Activated CD4-positive, alpha-beta memory T cell treated with anti-CD3 and anti-CD28 coated beads for 36 hours (primary cell): Measurements from ENCODE around the gene MOV10. TPM values are rescaled to one million over a fixed set of nuclear protein-coding genes. Genes with fewer than 3 reads are reported as not detected.

Experiments
- CTCF ChIA-PET: fragments of 350-600 bp; sonication (Branson Sonifier 250); formaldehyde crosslinking; loops from one replicate; lab custom pipeline; 2021; ENCODE audit warnings: antibody characterized with exemption, inconsistent platforms; lab: Charles Lee
- POLR2A ChIA-PET: fragments of 350-600 bp; sonication (Branson Sonifier 250); formaldehyde crosslinking; loops from one replicate; lab custom pipeline; 2021; ENCODE audit warnings: antibody characterized with exemption; lab: Charles Lee
- DNase-seq: peaks from one replicate; pipeline ENCODE4 v3.0.0-alpha.2; 2020
- H3K27ac Mint-ChIP-seq: one replicate; pipeline ENCODE4 v1.8.0; 2021; ENCODE audit warnings: mixed read lengths
- H3K27me3 Mint-ChIP-seq: one replicate; pipeline ENCODE4 v1.8.0; 2021; ENCODE audit warnings: mixed read lengths
- H3K36me3 Mint-ChIP-seq: one replicate; pipeline ENCODE4 v1.8.0; 2021; ENCODE audit warnings: mixed read lengths
- H3K4me1 Mint-ChIP-seq: one replicate; pipeline ENCODE4 v1.8.0; 2021; ENCODE audit warnings: low read depth, mixed read lengths
- H3K4me3 Mint-ChIP-seq: one replicate; pipeline ENCODE4 v1.8.0; 2021; ENCODE audit warnings: mild to moderate bottlenecking, mixed read lengths
- H3K9me3 Mint-ChIP-seq: one replicate; pipeline ENCODE4 v1.8.0; 2021; ENCODE audit warnings: mixed read lengths
- intact Hi-C: fragments of 100-400 bp; cut with micrococcal nuclease; formaldehyde crosslinking; loops from one replicate; pipeline ENCODE4 v1.15.1; 2023
- total RNA-seq, 2 experiments: library from RNA; stranded (reverse); gene quantifications; one replicate each; pipeline ENCODE4 v1.2.3, GENCODE V29; 2021

Gene MOV10, protein sequence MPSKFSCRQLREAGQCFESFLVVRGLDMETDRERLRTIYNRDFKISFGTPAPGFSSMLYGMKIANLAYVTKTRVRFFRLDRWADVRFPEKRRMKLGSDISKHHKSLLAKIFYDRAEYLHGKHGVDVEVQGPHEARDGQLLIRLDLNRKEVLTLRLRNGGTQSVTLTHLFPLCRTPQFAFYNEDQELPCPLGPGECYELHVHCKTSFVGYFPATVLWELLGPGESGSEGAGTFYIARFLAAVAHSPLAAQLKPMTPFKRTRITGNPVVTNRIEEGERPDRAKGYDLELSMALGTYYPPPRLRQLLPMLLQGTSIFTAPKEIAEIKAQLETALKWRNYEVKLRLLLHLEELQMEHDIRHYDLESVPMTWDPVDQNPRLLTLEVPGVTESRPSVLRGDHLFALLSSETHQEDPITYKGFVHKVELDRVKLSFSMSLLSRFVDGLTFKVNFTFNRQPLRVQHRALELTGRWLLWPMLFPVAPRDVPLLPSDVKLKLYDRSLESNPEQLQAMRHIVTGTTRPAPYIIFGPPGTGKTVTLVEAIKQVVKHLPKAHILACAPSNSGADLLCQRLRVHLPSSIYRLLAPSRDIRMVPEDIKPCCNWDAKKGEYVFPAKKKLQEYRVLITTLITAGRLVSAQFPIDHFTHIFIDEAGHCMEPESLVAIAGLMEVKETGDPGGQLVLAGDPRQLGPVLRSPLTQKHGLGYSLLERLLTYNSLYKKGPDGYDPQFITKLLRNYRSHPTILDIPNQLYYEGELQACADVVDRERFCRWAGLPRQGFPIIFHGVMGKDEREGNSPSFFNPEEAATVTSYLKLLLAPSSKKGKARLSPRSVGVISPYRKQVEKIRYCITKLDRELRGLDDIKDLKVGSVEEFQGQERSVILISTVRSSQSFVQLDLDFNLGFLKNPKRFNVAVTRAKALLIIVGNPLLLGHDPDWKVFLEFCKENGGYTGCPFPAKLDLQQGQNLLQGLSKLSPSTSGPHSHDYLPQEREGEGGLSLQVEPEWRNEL
- 10 to 100 TPM; 57.7 to 63.1 TPM for total RNA-seq

DNA sequence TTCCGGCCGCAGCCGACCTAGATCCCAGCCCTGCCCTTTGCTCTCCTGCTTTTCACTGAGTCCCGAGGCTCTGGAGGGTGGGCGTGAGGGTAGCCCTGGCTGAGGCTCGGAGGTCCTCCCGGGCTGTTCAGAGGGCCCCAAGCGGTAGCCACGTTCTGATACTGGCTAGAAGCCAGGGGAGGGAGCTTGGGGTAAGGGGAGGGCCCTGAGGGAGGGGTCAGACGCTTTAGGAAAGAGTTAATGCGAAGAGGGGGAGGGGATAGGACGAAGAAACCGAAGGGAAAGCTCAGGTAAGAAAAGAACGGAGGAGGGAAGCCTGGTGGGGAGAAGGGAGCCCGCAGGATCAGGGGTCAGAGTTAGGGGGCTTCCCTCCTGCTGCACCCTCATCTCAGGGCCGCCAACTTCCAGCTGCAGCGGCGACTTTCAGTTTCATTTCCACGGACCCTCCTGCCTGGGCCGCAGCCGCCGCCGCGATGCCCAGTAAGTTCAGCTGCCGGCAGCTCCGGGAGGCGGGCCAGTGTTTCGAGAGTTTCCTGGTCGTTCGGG, at the start of gene MOV10:
TSS of gene MOV10 (plus strand) at position 220 of the 546 bp plus-strand sequence. CDS start at position 474, 254 bp downstream.
- intact Hi-C loops, result loop anchor here (1.0 to 10.0 kb wide), 3 partner anchors 30 to 170 kb away; partner anchors contain the start of gene WNT2B
- Mint-ChIP-seq H3K27ac (peak within 1 kb of the TSS; percentile 94), H3K4me3 (peak within 1 kb of the TSS; percentile 96), H3K27me3 (no peaks in the 10 kb centered on the region), H3K4me1 (peaks cover 46% of the 10 kb centered on the region), H3K9me3 (no peaks in the 10 kb centered on the region), H3K36me3 (peaks cover 32% of the 10 kb centered on the region)
- CTCF ChIA-PET, result interaction anchor here (0.8 to 3.0 kb wide), 10 partner anchors 10 to 173 kb away, joined by 3 to 15 read pairs (median 6); partner anchors contain the start of genes PPM1J and RHOC
- peak; percentile 73 for DNase-seq
- POLR2A ChIA-PET, result interaction anchor here (0.9 to 3.2 kb wide), 11 partner anchors 18 to 283 kb away, joined by 3 to 24 read pairs (median 5); partner anchors contain the start of genes CAPZA1, RHOC, SLC16A1 and ST7L

DNA sequence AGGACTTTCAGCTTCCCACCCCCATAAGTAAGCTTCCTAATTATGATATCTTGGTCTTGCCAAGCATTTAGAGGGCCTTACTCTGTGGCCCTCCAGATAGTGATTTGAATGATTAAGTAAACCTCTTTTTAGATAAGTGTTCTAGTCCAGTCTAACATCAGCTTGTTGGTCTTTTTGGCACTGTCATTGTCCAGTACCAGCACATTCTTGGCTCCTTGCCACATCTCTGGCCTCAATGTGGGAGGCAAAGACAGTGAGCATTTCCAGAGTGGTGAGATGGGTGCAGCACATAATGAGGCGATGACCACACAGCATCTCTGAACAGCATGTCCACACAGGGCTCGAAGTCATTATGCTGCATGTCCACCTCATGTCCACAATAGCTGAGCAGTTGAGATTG, 48.8 kb upstream of the MOV10 start:
- no peak for DNase-seq
- ChIA-PET POLR2A (interaction anchor here (1.2 kb wide), 1 partner anchor 10 kb away, joined by 3 read pairs; no protein-coding TSS in a partner anchor), CTCF (interaction anchor here (1.0 kb wide), 1 partner anchor 12 kb away, joined by 3 read pairs; no protein-coding TSS in a partner anchor)
- intact Hi-C loops, result no loop called here
- no peaks in the 10 kb centered on the region for H3K9me3 Mint-ChIP-seq
- H3K27ac Mint-ChIP-seq, result no peak overlapping the region
- H3K36me3 Mint-ChIP-seq, result peaks cover 56% of the 10 kb centered on the region
- no peaks in the 10 kb centered on the region for H3K27me3 Mint-ChIP-seq
- H3K4me1 Mint-ChIP-seq, result peaks cover 70% of the 10 kb centered on the region
- no peak overlapping the region for H3K4me3 Mint-ChIP-seq

DNA sequence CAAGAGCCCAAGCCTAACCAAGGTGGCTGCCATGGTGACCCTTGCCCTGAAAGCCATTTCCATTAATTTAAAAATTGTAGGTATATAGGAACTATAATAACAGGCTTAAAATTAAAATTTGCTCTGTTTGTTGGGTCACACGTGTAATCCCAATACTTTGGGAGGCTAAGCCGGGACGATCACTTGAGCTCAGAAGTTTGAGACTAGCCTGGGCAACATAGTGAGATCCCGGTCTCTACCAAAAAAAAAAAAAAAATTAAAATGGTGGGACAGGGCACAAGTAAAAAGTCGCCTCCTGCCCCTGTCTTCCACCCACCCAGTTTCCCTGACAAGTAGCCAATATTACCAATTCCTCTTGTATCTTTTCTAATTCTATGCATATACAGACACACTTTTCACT, 48.3 kb upstream of the MOV10 start:
- intact Hi-C loops, result no loop called here
- peak overlapping the region; percentile 47 for H3K27ac Mint-ChIP-seq
- peaks cover 57% of the 10 kb centered on the region for H3K36me3 Mint-ChIP-seq
- peaks cover 74% of the 10 kb centered on the region for H3K4me1 Mint-ChIP-seq
- no peaks in the 10 kb centered on the region for H3K9me3 Mint-ChIP-seq
- ChIA-PET POLR2A (interaction anchor here (1.2 kb wide), 1 partner anchor 9 kb away, joined by 3 read pairs; no protein-coding TSS in a partner anchor), CTCF (interaction anchor here (1.0 kb wide), 1 partner anchor 12 kb away, joined by 3 read pairs; no protein-coding TSS in a partner anchor)
- no peak overlapping the region for H3K4me3 Mint-ChIP-seq
- no peak for DNase-seq
- no peaks in the 10 kb centered on the region for H3K27me3 Mint-ChIP-seq

DNA sequence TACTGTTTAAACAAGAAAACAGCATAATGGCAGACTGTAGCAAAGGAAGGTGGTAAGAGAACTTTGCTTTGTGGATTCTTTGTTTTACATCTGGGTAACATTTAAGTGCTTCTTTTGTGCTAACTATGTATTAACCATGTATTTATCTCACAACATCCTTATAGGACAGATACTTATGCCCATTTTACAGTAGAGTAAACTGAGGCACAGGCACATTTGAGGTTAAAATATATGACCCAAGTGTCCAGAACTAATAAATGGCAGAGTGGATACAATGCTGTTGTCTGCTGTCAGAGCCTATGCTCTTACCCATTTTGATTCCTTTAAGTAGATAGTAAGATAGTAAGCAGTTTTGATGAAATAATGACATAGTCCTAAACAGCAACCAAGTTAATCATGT, 47.6 kb upstream of the MOV10 start:
- Mint-ChIP-seq H3K9me3 (no peaks in the 10 kb centered on the region), H3K4me3 (no peak overlapping the region), H3K27me3 (no peaks in the 10 kb centered on the region), H3K36me3 (peaks cover 59% of the 10 kb centered on the region), H3K27ac (peak overlapping the region; percentile 47), H3K4me1 (peaks cover 80% of the 10 kb centered on the region)
- no peak for DNase-seq
- ChIA-PET CTCF (no interaction called here), POLR2A (no interaction called here)
- intact Hi-C loops, result no loop called here

DNA sequence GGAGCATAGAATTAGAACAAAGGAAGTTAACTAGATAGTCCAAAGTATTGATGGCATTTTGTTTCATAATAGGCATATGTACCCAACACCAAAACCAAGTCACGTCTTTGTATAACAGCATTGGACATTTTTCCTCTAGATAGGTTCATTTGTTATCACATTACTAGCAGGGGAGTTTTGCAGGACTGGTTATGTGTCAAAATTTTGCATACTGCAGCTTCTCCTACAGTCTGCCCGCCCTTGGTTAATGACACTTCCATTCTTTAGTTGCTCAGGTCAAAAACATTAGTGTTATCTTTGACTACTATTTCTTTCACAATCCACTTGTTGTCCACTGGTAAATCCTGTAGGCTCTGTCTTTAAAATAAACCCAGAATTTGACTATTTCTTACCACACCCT, 45.9 kb upstream of the MOV10 start:
- Mint-ChIP-seq H3K4me1 (peaks cover 83% of the 10 kb centered on the region), H3K27me3 (no peaks in the 10 kb centered on the region), H3K27ac (no peak overlapping the region), H3K9me3 (no peaks in the 10 kb centered on the region), H3K4me3 (no peak overlapping the region), H3K36me3 (peaks cover 60% of the 10 kb centered on the region)
- ChIA-PET POLR2A (no interaction called here), CTCF (no interaction called here)
- intact Hi-C loops, result no loop called here
- no peak for DNase-seq

DNA sequence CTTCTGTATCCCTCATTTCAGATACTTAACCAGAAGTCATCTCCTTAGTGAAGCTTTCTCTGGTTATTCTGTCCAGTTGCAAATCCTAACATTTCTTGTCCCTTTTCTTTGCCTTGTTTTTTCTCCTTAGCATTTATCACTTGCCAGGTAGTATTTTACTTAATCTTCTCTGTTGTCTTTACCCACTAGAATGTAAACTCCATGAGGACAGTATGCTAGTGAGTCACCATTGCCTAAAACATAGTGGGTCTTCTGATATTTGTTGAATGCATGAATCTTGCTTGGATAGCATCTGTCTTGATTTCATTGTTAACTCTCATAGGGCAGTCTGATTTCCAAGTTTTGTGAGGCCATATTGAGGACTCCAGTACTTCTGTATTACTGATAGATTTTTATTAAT, 45.2 kb upstream of the MOV10 start:
- no peak for DNase-seq
- H3K4me1 Mint-ChIP-seq, result peaks cover 86% of the 10 kb centered on the region
- ChIA-PET CTCF (no interaction called here), POLR2A (no interaction called here)
- H3K36me3 Mint-ChIP-seq, result peaks cover 58% of the 10 kb centered on the region
- H3K9me3 Mint-ChIP-seq, result no peaks in the 10 kb centered on the region
- no peak overlapping the region for H3K27ac Mint-ChIP-seq
- intact Hi-C loops, result no loop called here
- H3K27me3 Mint-ChIP-seq, result no peaks in the 10 kb centered on the region
- no peak overlapping the region for H3K4me3 Mint-ChIP-seq

DNA sequence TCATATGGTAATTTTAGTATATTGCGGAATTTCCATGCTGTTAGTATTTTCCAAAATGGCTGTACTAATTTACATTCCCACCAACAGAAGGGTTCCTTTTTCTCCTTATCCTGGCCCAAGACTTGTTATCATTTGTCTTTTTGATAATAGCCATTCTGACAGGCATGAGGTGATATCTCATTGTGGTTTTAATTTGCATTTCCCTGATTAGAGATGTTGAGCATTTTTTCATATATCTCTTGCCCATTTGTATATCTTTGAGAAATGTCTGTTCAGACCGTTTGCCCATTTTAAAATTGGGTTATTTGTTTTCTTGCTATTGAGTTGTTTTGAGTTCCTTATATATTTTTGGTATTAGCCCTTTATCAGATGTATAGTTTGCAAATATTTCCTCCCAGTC, 40.8 kb upstream of the MOV10 start:
- ChIA-PET POLR2A (no interaction called here), CTCF (no interaction called here)
- intact Hi-C loops, result no loop called here
- H3K4me3 Mint-ChIP-seq, result no peak overlapping the region
- peaks cover 29% of the 10 kb centered on the region for H3K36me3 Mint-ChIP-seq
- peaks cover 81% of the 10 kb centered on the region for H3K4me1 Mint-ChIP-seq
- H3K27me3 Mint-ChIP-seq, result no peaks in the 10 kb centered on the region
- H3K27ac Mint-ChIP-seq, result no peak overlapping the region
- DNase-seq, result no peak
- no peaks in the 10 kb centered on the region for H3K9me3 Mint-ChIP-seq

DNA sequence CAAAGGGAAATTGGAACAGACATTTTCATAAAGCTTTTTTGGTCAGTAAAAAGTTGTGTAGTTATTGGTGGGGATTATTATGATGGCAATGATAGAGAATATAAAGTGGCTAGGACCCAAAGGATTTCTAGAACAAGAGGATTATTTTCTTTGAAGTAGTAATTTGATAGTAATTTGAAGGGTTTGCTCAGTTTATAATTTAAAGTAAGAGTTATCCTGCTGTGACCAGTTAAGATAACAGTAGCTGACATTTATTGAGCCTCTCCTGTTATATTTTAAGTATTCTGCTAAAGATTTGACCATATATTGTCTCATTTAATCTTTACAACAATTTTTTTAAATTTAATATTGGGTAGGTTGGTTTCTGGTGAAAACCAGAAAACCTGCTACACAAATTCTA, 40.1 kb upstream of the MOV10 start:
- H3K36me3 Mint-ChIP-seq, result peaks cover 22% of the 10 kb centered on the region
- POLR2A ChIA-PET, result no interaction called here
- CTCF ChIA-PET, result no interaction called here
- H3K27me3 Mint-ChIP-seq, result no peaks in the 10 kb centered on the region
- no peak overlapping the region for H3K27ac Mint-ChIP-seq
- H3K4me3 Mint-ChIP-seq, result no peak overlapping the region
- no peaks in the 10 kb centered on the region for H3K9me3 Mint-ChIP-seq
- DNase-seq, result no peak
- intact Hi-C loops, result no loop called here
- peaks cover 77% of the 10 kb centered on the region for H3K4me1 Mint-ChIP-seq

DNA sequence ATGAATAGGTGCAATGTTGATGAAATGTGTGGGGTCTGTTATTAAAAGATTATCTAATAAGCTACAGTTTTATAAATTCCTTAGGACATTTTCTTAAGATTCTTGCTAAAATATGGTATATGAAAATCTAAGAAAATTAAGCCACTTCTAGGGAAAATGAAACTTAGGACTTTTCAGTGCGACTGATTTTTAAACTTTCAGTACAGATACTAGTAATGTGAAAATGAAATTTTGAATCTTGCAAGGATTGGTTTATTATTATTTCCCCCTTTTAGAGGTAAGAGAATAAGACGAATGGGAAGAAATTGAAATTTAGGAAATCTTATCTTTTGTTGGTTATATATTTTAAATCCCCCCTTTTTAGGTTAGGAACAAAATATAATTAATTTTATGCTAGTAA, 38.4 kb upstream of the MOV10 start:
- H3K4me3 Mint-ChIP-seq, result no peak overlapping the region

DNA sequence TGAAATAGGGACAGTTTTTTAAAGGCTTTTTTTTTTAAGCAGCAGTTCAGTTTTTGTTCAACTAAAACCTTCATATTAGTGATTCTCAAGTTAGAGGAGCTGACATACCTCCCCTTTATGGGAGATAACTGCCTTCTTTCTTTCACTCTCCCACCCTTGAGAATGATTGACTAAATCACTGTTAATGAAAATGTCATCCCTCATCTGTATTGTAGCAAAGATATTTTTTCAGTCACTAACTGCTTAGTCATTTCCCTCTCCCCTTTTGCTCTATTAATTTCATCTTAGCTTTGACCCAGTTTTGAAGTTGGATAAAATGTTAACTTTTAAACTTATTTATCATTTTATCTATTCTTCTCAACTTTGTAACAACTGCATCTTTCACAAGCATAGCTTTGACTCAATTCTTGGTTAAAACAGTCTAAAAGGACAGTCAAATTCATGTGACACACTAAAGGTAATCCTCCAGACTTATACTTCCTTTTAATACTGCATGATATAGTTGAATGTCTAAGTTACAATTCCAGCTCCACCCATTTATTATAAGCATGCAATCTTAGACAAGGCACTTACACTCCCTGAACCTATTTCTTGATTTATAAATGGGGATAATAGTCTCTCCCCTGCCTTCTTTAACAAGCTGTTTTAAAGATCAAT, 37.7 kb upstream of the MOV10 start:
- CTCF ChIA-PET, result interaction anchor here (0.7 to 2.0 kb wide), 10 partner anchors 10 to 436 kb away, joined by 3 to 5 read pairs (median 4); partner anchors contain the start of genes LRIG2, MOV10, PPM1J and ST7L
- POLR2A ChIA-PET, result interaction anchor here (1.1 kb wide), 1 partner anchor 14 kb away, joined by 4 read pairs; no protein-coding TSS in a partner anchor
- Mint-ChIP-seq H3K27me3 (no peaks in the 10 kb centered on the region), H3K36me3 (peaks cover 8% of the 10 kb centered on the region), H3K4me3 (no peak overlapping the region), H3K27ac (peak overlapping the region; percentile 5), H3K4me1 (peaks cover 62% of the 10 kb centered on the region), H3K9me3 (no peaks in the 10 kb centered on the region)
- intact Hi-C loops, result loop anchor here (2.0 kb wide), 1 partner anchor 18 kb away; the partner anchor contains the start of genes CAPZA1 and ST7L
- no peak for DNase-seq

More for the DNA sequence above, 38.4 kb upstream of the MOV10 start:
- ChIA-PET POLR2A (interaction anchor here (1.4 kb wide), 1 partner anchor 10 kb away, joined by 3 read pairs; no protein-coding TSS in a partner anchor), CTCF (interaction anchor here (1.0 to 2.0 kb wide), 7 partner anchors 11 to 437 kb away, joined by 3 to 5 read pairs (median 4); partner anchors contain the start of gene LRIG2)
- intact Hi-C loops, result loop anchor here (2.0 kb wide), 1 partner anchor 17 kb away; the partner anchor contains the start of genes CAPZA1 and ST7L
- no peaks in the 10 kb centered on the region for H3K9me3 Mint-ChIP-seq
- peaks cover 14% of the 10 kb centered on the region for H3K36me3 Mint-ChIP-seq
- no peak for DNase-seq
- no peaks in the 10 kb centered on the region for H3K27me3 Mint-ChIP-seq
- H3K4me1 Mint-ChIP-seq, result peaks cover 68% of the 10 kb centered on the region
- H3K27ac Mint-ChIP-seq, result peak overlapping the region; percentile 23
